HG02943 (cell line): ENCODE results near the gene ACYP2.
"Not testable (repeated sequence)": the region's sequence is repeated elsewhere in the genome, so short reads cannot be mapped to it uniquely, and the experiment has no call there.

Source experiments
- ATAC-seq: cut with Tn5 transposase; IDR thresholded peaks from one replicate; pipeline ENCODE4 v1.9.1; 2021; ENCODE audit warnings: mild to moderate bottlenecking, low read depth, moderate library complexity; ENCODE audit not compliant: unreplicated experiment

ACYP2 gene

DNA sequence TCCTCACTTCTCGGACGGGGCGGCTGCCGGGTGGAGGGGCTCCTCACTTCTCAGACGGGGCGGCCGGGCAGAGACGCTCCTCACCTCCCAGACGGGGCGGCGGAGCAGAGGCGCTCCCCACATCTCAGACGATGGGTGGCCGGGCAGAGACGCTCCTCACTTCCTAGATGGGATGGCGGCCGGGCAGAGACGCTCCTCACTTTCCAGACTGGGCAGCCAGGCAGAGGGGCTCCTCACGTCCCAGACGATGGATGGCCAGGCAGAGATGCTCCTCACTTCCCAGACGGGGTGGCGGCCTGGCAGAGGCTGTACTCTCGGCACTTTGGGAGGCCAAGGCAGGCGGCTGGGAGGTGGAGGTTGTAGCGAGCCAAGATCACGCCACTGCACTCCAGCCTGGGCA lies 19.3 kb upstream of the ACYP2 start:
- not testable (repeated sequence) for ATAC-seq

DNA sequence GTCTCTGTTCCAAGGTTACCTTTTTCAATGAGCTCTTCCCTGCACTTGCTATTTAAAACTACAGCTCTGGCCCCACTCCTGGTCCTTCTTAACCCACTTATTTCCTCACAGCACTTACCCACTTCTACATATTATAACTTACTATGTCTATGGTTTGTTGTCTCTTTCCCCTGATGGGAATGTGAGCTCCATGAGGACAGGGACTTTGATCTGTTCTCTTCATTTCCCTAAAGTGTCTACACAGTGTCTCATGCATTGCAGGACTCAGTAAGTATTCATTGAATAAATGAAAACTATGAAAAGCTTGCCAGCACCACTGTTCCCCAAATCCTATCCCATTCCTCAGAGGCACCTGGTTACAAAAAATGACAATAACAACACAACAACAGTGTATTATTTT lies 18.3 kb upstream of the ACYP2 start:
- ATAC-seq, result no peak

DNA sequence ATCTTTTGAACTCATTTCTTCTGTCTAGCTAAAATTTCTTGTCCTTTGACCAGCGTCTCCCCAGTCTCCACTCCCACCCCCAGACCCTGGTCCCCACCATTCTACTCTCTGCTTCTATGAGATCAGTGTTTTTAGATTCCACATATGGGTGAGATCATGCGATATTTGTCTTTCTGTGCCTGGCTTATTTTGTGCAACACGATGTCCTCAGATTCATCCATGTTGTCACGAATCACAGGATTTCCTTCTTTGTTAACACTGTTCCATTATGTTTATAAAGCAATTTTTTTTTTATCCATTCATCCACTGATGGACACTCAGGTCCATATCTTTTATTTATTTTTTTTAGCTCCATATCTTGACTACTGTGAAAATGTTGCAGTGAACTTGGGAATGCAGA lies 16.0 kb upstream of the ACYP2 start:
- ATAC-seq, result no peak

DNA sequence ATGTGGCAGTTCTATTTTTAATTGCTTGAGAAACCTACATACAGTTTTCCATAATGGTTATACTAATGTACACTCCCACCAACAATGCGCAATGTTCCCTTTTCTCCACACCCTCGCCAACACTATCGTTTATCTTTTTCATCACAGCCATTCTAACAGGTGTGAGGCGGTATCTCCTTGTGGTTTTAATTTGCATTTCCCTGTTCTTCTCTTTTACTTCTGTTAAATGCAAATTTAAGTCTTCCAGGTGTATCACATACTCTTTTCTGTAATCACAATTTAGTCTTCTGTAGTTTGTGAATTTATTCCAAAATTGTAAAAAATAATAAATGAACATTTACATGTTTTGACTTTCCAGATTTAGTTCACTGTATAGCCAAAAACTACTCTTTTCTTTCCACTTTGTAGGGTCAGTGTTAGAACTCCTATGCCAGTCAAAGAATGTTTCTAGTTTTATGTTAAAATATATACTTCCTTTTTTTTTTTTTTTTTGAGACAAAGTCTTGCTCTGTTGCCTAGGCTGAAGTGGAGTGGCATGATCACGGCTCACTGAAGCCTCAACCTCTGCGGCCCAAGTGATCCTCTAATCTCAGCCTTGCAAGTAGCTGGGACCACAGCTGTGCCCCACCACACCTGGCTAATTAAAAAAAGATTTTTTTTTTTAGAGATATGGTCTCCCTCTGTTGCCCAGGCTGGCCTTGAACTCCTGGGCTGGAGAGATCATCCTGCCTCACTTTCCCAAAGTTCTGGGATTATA lies 15.4 kb upstream of the ACYP2 start:
- peak; percentile 63 for ATAC-seq

DNA sequence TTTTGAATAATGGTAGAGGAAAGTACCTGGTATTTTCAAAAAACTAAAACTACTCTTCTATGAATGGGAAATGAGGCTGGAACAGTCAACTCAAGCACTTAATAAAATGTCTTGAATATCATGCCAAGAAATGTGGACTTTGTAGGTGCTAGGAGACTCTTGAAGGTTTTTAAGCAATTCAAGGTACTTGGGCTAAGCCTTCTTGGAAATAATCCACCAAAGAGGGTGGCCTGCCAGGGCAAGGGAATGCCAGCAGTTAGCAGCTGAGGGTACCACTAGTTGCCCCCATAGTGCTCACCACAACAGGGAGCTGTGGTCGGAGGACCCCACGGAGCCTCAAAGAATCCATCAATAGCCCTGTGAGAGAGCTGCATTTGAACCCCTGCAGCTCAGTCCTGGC lies 14.6 kb upstream of the ACYP2 start:
- no peak for ATAC-seq

DNA sequence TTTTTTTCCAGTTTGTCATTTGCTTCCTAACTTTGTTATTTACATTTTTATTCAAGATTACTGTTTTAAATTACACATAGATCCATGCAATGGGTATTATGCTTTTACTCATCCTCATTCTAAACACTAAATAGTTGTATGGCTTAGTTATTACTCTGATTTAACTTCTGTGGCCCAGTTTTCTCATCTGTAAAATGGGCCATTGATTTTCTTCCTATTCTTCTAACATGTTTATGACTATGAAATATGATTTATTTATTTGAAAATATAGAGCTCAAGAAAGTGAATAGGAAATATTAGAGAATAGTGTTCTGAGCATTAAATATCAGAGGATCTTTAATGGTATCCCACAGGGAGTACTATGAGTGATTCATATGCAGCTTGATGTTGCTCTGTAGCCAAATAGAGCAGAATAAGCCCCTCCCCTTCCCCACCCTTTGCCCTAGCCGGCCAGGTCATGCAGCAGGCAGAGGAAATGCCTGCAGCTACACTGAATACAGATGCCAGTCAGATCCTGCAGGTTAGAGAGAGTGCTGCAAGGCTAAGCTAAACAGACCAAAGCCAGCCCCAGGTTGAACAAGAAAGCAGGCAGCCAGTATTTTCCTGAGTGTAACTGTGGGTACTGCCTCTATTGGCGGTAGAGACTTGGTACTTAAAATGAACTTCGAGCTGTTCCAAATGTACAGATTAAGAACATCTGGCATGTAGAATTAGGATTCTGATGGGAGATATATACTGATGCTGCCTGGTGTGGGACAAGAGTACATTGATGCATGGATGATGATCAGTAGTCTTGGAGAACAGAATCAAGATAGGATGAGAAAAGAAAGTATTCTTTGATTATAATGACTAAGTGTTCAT lies 11.7 kb upstream of the ACYP2 start:
- peak; percentile 65 for ATAC-seq

DNA sequence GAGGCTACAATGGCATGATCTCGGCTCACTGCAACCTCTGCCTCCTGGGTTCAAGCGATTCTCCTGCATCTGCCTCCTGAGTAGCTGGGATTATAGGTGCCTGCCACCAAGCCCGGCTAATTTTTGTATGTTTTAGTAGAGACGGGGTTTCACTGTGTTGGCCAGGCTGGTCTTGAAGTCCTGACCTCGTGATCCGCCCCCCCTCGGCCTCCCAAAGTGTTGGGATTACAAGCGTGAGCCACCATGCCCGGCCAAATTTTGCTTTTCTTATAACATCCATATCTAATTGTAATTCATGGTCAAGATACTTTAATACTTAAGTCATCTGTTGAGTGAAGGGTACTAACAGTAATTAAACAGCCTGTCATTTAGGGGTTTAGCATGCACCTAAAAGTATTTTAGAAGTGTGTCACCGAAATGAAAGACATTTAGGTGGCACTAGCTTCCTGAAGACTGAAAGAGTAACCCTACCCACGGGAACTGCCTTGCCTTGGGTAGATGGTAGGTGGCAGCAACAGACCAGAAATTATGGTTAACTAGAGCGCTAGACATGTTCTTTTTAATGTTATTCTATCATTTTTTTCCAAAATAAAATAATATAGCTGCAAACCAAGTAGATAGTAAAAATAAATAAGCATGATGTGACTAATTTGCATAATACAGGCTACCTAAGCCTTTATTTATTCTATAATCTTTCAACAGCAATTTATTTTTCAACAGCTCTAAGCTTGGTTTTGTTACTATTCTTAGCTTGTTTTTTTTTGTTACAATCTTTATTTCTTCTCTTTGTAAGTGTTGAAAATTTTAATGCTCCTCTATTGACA lies 8.6 kb upstream of the ACYP2 start:
- ATAC-seq, result no peak

DNA sequence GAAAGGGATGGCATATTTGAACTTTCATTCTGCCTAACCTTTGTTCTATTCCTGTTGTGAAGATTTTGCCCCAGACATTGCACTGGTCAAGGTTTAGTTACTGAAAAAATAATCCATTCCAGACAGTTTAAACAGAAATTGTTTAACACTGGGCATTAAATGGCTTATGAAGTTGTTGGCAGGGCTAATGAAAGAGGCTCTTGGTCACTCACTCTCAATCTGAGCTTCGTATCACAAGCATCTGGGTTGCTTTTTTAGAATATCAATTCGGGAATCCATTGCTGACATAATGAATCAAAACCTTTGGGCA lies 8.0 kb upstream of the ACYP2 start:
- ATAC-seq, result no peak

DNA sequence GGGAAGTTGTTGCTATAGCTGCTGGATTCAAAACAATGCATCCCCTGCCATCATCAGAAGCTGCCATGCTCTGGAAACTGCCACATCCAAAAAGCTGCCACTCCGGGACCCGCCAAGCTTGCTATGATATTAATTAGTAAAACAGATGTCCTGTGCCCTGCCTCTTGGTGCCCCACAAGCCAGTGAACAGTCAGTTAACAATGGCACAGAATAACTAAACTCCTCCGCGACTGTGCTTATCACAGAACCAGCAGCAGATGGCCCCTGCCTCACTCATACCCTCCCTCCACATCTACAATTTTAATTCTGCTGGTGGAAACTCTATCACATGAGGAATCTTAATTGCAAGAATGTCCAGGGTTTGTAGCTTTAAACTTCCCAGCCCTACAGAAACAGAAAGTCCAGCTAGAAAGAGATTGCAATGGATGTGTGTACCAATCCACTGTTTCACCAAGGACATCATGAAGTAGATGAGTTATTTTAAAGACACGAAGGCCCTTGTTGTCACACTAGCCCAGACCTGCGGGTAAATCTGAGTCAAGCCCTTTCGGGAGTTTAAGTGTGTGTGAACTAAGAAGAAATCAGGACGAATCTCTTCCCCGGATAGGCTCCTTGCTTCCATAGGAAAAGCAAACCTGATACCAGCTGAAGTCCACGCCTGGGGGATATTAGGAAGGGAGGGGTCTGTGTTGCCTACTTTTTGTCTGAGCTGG lies 7.4 kb upstream of the ACYP2 start:
- no peak for ATAC-seq

DNA sequence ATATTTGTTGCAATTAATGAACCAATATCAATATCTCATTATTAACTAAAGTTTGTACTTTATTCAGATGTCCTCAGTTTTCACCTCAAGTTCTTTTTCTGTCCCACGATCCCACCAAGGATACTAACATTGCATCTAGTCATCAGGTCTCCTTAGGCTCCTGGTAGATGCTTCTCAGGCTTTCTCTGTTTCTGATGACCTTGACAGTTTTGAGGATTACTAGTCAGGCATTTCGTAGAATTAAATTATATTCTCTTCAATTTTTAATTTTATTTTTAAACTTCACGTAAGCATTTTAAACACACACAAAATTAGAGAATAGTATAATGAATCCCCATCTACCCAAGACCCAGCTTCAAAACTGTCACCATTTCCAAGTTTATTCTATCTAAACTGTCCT lies 5.6 kb upstream of the ACYP2 start:
- no peak for ATAC-seq

DNA sequence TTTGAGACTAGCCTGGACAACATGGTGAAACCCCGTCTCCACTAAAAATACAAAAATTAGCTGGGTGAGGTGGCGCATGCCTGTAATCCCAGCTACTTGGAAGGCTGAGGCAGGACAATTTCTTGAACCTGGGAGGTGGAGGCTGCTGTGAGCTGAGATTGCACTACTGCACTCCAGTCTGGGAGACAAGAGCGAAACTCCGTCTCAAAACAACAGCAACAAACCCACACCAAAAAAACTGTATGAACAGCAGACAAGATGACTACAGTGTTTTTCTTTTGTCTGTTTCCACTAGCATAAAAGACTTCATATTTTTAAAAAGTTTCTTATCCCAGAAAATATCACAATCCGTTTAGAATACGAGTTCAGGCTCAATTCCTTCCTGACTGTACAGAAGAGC lies 936 bp upstream of the ACYP2 start:
- not testable (repeated sequence) for ATAC-seq

DNA sequence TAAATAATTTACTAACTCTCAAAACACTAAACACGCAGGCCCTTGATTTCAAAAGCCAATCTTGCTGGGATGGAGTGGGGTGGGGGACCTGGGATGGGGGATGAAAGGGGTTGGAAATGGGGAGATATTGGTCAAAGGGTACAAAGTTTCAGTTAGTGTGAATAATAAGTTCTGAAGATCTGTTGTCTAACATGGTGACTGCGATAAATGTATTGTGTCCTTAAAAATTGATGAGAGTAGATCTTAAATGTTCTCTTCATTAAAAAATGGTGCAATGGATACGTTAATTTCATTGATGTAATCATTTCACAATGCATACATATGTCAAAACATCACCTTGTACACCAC lies 505 bp upstream of the ACYP2 start:
- ATAC-seq, result no peak

DNA sequence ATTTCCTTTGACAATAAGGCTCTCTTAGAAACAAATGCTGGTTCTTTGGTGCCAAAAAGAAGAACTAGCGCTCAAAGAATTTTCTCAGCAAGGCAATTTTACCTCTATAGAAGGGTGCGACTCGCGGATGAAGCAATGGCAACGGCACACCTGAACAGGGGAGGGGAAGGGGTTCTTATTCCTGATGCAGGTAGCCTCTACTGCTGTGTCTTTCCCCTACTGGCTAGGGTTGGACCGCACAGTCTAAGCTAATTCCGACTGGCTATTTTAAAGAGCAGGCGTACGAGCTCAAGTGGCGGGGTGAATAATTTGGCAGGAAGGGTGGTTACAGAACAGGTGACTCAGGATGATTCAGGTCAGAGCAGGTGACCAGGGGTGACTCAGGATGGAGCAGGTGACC lies 1.2 kb downstream of the ACYP2 start:
- not testable (repeated sequence) for ATAC-seq

DNA sequence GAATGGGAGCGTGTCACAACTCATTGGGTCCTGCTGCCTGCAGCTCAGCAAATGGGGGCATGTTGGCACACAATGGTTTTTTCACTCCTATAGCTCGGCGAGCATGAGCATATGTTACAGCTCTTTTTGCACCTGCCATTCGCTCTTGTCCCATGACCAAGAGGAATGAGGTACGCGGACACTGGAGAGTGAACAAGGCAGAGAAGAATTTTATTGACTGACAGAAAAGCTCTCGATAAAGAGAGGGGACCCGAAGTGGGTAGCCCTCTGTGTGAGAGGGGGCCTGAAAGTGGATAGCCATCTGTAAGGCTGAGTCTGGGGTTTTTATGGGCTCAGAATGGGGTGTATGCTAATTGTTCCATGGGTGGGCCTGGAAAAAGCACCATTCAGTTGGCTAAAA lies 5.5 kb downstream of the ACYP2 start:
- no peak for ATAC-seq

DNA sequence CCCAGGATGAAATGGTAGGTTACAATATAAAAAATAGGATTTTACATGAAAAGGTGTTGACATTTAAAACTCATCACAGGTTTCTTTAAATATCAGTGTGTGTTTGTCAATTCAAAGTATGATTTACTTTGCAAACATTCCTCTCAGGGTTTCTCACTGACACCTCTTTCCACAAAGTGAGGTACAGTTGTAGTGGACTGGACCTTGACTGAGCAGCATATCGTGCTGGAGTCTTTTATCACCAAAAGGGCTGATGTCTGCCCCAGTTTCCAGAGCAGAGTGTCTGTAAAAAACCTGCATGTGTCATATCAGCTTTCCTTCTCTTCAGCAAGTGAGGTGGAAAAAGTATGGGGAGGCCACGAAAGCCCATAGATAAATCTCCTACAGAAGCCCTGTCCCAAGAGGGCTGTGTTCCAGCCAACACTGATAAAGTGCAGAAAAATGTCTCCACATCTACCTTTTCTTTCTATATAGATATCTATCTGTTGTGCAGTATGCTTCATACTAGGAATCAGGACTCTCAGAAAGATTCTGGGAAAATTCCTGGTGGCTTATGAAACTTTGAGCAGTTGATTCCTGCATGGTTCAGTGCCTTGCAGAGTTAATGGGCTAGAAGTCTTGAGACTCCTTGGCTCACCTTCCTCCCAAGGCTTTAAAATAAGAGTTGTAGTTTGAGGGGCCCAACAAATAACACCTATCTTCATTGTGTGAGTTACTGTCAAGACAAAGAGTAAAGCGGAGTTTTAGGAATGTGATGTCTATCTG lies 6.9 kb downstream of the ACYP2 start:
- ATAC-seq, result no peak

DNA sequence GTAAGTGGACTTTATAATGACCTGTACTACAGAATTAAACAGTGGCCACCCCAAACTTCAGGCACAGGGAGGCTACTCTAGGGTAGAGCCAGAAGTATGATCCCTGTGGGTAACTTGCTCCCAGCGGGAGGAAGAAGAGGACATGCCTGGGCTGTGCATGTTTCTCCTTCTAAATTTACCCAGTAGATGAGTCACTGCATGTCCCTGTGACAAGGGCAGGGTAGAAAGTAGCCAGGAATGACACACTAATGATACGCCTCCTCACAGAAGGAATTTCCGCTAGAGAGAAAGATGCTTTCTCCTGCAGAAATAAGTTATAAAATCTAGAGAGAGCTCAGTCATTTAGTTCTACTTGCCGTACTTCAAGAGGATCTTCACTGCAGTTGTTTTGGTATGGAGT lies 7.5 kb downstream of the ACYP2 start:
- no peak for ATAC-seq

DNA sequence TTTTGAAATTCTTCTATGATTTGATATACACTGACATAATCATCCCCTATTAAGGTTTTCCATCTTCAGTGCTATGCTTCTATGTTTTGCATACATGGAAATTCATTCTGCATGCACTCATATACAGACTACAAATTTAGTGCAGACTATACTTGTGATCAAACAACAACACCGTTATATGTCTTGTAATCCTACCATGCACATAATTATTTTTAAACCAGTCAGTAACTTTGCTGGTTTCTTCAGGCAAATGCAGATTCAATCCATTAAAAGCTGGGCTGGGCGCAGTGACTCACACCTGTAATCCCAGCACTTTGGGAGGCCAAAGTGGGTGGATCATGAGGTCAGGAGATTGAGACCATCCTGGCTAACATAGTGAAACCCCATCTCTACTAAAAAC lies 11.8 kb downstream of the ACYP2 start:
- ATAC-seq, result not testable (repeated sequence)

DNA sequence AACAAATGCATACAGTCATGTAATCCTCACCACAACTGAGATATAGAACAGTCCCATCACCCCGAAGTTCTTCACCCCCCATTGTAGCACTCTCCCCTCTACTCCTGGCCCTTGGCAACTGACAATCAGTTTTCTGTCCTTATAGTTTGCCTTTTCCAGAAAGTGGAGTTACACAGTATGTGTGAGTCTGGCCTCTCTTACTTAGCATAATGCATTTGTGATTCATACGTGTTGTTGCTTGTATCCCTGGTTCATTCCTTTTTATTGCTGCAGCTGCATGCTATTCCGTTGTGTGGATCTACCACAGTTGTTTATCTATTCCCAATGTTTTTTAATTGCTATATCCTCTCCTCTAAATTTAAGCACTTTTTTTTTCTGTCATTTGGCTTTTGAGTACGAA lies 17.6 kb downstream of the ACYP2 start:
- ATAC-seq, result no peak

DNA sequence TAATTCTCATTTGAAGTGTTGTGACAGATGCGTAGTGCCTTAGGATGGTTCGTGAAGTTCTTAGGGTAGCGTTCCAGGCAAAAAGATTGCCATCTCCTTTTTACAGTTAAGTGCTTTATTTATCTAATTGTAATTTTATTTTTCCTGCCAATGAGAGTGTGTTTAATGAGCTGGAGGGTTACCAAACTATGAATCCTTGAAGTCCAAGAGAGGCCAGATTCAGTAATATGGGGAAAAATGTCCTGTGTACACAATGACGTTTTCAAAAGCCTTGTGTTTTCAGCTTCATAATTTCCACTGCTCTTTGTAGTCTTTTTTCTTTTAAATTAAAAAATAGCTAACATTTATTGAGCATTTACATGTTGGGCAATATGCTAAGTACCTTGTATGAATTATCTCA lies 23.8 kb downstream of the ACYP2 start:
- no peak for ATAC-seq

DNA sequence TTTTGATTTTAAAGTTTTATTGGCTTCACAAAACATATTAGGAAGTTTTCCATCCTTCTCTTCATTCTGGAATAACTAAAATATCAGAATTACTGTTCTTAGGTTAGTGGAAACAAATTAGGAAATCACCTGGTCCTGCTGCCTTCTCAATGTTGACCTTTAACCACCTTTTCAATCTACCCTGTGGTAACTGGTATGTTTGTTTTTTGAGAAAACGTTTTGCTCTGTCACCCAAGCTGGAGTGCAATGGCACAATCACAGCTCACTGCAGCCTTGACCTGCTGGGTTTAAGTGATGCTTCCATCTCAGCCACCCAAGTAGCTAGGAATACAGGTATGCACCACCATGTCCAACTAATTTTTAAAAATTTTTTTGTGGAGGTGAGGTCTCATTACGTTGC lies 28.4 kb downstream of the ACYP2 start:
- no peak for ATAC-seq
